ENCODE measurements around the gene KATNBL1. TPM values are rescaled to one million over a fixed set of nuclear protein-coding genes. Genes with fewer than 3 reads are reported as not detected.
A peak's percentile ranks its signal among the peaks of the same experiment; 100 is the strongest.

The KATNBL1 gene, protein sequence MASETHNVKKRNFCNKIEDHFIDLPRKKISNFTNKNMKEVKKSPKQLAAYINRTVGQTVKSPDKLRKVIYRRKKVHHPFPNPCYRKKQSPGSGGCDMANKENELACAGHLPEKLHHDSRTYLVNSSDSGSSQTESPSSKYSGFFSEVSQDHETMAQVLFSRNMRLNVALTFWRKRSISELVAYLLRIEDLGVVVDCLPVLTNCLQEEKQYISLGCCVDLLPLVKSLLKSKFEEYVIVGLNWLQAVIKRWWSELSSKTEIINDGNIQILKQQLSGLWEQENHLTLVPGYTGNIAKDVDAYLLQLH
- 19.3 TPM for total RNA-seq
- long read RNA-seq, transcript KATNBL1-201 (10 exons, 2,723 nt) = major isoform, 9 of 13 reads
- long read RNA-seq, partial matches to known transcripts = 0 of 13 reads
- long read RNA-seq, other reads (novel, unspliced or antisense) = 3 of 13 reads

DNA sequence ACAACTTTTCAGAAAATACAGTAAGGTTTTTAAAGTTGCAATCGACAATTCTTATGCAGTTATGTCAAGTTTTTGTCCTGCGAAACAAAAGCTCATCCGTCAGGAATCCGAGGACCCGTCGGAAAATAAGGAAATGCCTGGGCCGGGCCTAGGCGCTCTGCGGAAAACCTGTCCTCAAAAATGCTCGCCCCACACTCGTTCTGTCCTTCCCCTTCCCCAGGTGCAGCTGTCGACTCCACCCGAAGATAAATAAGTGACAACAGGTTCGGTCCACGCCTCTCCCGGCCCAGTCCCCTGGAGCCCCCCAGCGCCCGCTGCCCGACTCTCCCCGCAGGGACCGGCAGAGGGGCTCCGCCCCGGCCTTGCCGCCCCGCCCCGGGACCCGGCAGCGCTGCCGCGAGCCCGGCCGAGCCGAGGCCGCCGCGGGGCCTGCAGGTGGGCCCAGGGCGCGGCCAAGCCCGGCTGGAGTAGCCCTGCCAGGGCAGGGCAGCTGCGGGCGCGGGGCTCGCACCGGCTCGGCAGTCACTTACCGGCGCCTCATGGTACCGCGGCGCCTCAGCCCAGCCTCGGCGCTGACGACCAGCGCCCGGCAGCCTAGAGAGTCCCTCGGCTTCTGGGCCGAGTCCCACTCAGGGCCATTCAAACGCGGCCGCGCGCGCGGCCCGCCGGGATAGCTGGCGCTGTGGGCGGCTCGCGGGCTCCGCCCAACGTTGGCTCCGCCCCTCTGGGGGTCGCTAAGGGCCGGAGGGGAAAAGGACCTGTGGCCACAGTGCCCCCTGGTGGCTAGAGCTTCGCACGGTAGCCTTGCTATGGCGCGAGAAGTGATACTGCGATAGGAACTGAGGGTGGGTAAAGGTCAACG lies at the start of gene KATNBL1:
TSS of gene KATNBL1 (minus strand) at position 676 of the 862 bp plus-strand sequence. CDS start 46,420 bp downstream, outside the sequence.
- ATAC-seq = peak; percentile 100
- DNase-seq (ENCODE audit: missing footprints) = peak; percentile 98
- intact Hi-C loops (cut with DNase I) = loop anchor here (1.0 to 10.0 kb wide), 2 partner anchors 147 to 775 kb away; partner anchors contain the start of gene ZNF770

DNA sequence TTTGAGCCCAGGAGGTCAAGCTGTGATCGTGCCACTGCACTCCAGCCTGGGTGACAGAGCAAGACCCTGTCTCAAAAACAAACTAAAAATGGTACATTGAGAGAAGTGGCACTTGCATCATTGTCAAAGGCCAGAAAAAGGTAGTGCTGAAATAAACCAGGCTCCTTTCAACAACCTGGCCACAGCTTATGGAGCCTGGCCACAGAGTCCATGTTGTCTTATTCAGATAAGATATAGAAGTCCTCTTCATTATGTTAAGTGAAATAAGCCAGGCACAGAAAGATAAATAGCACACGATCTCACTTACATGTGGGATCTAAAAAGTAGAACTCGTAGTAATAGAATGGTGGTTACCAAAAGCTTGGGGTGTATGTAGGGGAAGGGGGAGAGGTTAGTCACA lies 49.7 kb upstream of the KATNBL1 start:
- ATAC-seq (peak; percentile 91), DNase-seq (ENCODE audit: missing footprints) (no peak)
- intact Hi-C loops (cut with DNase I) = loop anchor here (5.0 kb wide), 1 partner anchor 78 kb away; the partner anchor contains the start of gene SLC12A6

DNA sequence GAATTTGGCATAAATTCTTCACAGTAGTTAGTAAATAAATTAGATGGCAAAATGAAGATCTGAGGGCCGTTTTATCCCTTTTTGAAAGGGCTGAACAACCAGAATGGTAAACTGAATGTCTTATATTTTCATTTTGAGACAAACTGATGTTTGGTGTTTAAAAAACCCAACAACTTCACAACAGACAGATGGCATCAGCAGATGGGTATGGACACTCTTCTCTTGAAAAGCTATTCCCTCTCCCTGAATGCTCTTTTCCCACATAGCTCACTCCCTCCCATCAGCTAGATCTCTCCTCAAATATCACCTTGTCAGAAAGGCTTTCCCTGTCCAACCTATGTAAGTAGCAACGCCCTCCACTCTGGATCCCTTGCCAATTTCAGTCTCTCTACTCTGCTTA lies 48.3 kb upstream of the KATNBL1 start:
- ATAC-seq = no peak
- no peak for DNase-seq (ENCODE audit: missing footprints)

DNA sequence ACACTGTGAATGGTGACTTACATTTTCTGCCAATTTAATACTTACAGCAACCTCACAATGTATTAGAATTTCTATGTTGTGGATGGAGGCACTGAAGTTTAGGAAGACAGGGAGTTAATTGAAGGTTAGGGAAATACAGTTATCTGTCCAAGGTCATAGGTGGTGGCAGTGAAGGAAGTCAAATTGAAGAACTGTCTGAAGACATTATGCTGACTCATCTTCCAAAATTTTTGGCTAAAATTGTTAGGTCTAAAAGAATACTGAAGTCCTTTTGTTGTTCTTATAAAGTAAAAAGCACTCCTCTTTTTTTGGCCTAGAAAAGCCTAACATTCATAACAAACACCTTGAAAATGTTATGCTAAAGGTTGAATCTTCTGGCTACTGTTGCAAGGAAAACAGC lies 42.6 kb upstream of the KATNBL1 start:
- intact Hi-C loops (cut with DNase I) = no loop called here
- ATAC-seq = no peak
- no peak for DNase-seq (ENCODE audit: missing footprints)

More for the DNA sequence above, 48.3 kb upstream of the KATNBL1 start:
- intact Hi-C loops (cut with DNase I) = loop anchor here (5.0 kb wide), 1 partner anchor 79 kb away; the partner anchor contains the start of gene SLC12A6

DNA sequence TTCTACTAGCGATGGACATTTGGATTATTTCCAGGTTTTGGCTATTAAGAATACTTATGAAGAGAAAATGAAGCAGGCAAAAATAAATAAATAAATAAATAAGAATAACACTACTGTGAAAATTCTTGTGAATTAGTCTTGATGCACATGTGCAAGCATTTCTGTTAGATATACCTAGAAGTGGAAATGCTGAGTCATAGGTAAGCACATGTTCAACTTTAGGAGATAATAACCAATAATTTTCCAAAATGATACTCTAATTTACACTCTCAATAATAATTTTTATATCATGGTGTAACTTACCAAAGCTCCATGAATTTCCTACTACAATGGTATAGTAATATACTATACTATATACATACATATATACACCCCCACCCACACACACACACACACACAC lies 38.3 kb upstream of the KATNBL1 start:
- DNase-seq (ENCODE audit: missing footprints) (no peak), ATAC-seq (no peak)
- intact Hi-C loops (cut with DNase I) = no loop called here

DNA sequence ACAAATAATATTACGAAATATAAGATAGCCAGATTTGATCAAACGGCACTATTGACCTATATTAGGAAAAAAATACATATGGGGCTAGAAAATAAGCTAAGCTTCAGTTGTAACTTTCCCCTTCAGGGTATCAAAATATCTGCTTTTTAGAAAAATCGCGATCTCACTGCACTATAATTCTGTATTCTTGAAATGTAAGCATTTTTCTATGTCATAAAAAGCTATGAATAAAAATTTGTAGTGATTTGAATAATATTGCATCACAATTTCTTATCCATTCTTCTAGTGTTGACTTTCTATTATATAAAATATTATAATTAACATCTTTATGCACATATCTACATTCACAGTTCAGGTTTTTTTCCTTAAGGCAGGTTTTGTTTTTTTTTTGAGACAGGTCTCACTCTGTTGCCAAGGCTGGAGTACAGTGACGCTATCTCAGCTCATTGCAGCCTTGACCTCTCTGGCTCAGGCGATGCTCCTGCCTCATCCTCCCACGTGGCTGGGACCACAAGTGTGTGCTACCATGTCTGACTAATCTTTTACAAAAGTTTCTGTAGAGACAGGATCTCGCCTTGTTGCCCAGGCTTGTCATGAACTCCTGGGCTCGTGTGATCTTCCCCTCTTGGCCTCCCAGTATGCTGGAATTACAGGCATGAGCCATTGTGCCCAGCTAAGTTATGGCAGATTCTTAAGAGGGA lies 36.5 kb upstream of the KATNBL1 start:
- no peak for ATAC-seq
- no peak for DNase-seq (ENCODE audit: missing footprints)
- intact Hi-C loops (cut with DNase I) = no loop called here

DNA sequence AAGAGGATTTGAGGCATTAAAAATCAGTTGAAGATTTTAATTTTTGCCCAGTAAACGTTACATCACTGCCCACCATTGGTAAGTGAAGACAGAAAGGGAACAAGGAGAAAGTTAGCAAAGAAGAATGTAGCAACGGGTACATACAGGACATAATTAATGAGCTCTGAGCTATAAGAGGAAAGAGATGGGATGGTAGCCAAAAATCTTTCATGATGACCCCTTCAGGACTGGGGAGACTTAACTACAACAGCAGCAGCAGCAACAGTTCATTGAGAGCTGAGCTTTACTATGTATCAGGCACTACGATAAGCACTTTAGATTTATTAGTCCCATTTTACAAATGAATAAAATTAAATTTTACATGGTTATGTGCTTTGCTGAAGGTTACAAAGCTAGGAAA lies 33.3 kb upstream of the KATNBL1 start:
- ATAC-seq (no peak), DNase-seq (ENCODE audit: missing footprints) (no peak)
- intact Hi-C loops (cut with DNase I) = no loop called here

DNA sequence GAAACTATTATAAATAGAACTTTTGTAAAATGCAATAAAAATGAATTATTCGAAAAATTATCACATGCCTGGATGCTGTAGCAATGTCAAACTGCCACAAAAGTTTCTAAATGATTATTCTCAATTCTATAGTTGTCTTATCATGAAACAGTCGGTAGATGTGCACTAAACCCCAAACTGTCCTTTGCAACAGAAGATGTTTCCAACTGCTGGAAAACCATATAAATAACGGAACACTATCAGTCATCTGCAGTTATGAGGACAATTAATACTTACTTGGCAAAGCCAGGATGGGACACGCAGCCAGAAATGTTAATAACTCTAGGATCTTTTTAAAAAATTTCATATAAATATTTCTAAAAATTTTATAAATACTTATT lies 32.4 kb upstream of the KATNBL1 start:
- DNase-seq (ENCODE audit: missing footprints) (no peak), ATAC-seq (no peak)
- intact Hi-C loops (cut with DNase I) = no loop called here

DNA sequence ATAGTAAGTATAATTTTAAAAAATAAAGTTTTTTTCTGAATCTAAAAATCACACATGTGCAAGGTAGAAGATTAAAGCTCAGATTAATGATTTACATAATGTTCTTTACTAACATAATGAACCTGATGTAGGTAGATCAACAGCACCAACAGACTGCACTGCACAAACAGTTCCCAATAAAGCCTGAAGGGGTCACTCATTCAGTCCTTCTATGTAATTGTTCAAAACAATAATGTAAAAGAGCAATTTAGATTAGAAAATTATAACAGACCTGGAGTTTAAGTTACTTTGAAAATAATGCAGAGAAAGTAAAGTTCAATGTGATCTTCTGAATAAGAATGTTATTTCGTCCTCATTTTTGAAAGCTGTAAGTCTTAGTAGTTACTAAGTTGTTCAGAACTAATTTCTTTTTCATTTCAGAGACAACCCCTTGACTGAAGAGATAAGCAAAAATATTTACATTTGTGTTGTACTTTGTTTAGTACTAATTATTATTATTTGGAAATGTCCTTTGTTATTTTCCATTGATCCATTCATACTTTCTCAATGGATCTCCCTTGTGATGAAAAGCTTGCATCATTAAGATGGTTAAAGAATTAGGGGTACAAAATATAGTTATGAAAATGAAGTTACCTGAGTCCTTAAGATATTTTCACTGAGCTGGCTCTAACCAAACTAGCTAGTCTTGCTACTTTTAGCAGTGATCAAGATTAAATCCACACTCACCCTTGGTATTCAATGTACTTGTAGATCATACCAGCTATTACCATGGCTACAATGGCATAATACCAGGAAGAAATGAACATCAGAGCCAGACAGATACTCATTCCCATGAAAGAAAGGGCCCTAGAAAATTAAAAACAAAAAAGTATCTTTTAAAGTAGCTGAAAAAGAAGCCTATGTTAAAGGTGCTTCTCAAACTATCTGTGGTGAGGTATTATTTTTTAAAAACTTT lies 31.8 kb upstream of the KATNBL1 start:
- ATAC-seq (no peak), DNase-seq (ENCODE audit: missing footprints) (no peak)
- intact Hi-C loops (cut with DNase I) = loop anchor here (1.0 to 2.0 kb wide), 2 partner anchors 101 to 126 kb away; partner anchors contain the start of genes LPCAT4, NOP10 and NUTM1

DNA sequence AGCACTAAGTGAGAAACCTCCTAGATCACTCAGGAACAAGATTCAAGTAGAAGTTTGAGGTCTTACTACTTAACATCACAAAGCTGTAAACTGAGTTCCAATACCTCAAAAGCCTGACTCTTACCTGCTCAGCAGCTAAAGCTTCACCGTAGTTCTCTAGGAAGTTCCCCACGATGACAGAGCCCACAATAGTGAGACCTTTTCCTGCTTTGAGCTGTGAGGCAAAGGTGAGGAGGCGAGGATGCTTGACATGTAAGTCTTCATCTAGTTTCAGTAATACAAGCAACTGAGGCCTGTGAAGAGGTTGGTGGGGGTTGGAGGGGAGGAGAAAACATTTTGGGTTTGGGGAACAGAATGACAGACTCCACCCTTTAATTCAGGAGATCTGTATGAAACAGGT lies 30.6 kb upstream of the KATNBL1 start:
- ATAC-seq = no peak
- intact Hi-C loops (cut with DNase I) = loop anchor here (2.0 kb wide), 1 partner anchor 102 kb away; the partner anchor contains the start of genes NOP10 and NUTM1
- DNase-seq (ENCODE audit: missing footprints) = no peak

DNA sequence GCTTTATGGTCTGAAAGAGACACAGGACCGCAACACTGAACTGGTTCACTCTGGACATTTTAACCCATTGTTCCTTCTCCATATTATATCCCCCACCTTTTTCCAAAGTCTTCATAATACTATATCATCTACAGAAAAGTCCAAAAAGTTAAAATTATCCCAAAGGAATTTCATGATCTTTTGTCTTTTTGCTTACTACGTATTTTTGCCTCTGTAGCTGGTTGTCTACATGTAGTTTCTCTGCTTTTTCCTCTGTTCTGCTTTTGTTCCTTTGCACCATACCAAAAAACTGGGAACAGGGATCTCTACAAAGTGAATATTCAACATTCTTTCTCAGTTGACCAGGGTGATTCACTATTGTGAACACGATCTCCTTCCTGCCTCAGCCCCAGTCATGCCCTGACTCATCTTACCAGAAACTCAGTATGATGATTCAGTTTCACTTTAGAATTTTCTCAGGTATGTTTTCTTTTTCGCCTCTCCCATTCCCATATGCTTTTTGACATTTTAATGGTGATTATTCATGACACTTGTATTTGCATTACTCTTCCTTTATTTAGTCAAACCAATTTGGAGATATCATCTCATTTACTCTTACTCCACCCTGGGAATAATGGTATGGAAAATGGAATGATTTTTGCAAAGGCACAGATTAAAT lies 29.4 kb upstream of the KATNBL1 start:
- ATAC-seq (no peak), DNase-seq (ENCODE audit: missing footprints) (no peak)
- intact Hi-C loops (cut with DNase I) = no loop called here

DNA sequence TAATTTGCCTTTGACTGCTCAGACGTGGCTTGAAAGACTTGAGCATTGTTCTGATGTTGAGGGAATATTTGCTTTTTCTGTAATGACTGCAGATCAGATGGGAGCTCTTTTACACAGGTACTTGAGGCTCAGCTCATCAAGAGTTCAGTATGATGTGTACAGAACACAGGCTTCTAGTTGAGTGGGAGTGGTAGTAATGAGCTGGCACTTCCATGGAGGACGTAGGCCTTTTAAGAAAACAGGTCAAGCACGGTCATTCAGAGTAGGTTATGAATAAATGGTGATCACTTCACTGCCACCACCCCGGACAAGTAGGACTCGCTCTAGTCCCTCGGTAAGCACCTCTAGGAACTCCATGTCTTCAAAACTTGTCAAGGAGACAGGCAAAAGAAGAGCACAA lies 23.7 kb upstream of the KATNBL1 start:
- DNase-seq (ENCODE audit: missing footprints) (no peak), ATAC-seq (no peak)
- intact Hi-C loops (cut with DNase I) = no loop called here

DNA sequence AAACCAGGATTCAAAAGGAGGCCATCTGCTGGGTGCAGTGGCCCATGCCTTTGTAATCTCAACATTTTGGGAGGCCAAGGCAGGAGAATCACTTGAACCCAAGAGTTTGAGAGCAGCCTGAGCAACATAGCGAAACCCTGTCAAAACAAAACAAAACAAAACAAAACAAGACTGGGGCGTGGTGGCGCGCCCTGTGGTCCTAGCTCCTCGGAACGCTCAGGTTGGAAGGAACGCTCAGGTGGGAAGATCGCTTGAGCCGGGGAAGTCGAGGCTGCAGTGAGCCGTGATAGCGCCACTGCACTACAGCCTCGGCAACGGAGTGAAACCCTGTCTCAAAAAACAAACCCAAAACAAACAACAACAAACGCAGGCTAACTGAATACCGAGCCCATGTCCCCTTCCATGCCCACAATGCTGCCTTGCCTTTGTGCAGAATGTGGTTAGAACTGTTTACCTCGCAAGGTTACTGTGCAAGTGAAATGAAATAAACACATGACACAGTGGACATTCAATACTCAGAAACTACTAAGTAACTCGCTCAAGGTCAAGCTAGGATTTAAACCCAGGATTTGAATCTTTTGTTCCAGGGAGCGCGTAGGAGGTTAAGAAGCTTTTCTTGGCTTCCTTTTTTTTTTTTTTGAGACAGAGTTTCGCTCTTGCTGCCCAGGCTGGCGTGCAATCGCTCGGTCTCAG lies 14.2 kb upstream of the KATNBL1 start:
- DNase-seq (ENCODE audit: missing footprints) = no peak
- ATAC-seq = no peak
- intact Hi-C loops (cut with DNase I) = loop anchor here (1.0 to 10.0 kb wide), 2 partner anchors 111 to 122 kb away; partner anchors contain the start of genes PGBD4 and SLC12A6

DNA sequence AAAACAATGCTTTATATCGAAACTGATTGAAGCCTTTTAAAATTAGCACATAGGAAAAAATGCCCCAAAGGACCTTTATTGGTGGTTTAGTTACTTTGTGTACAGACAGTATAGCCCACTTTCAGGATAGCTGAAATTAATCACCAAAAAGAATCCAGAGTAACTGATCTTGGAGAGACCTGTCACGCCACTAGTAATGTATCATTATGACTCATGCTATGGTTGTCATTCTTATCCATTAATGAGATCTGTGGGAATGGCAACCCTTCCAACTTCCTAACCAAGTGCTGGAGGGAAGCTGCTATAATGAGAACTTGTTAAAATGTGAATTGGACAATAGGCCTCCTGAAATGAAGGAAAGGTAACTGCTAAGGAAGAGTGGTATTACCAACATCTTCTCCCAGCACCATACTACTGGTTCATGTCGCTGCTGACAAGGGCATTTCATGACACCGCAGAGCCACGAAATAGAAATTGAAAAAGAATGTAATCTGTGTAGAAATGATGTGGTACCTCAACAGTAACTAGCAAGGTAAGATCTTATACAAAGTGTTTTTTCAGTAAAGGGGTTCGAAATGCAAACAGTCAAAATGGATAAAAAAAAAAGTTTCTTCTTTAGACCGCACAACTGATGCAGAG lies 7.8 kb upstream of the KATNBL1 start:
- ATAC-seq (no peak), DNase-seq (ENCODE audit: missing footprints) (no peak)
- intact Hi-C loops (cut with DNase I) = loop anchor here (10.0 kb wide), 1 partner anchor 767 kb away; the partner anchor contains the start of gene ZNF770

DNA sequence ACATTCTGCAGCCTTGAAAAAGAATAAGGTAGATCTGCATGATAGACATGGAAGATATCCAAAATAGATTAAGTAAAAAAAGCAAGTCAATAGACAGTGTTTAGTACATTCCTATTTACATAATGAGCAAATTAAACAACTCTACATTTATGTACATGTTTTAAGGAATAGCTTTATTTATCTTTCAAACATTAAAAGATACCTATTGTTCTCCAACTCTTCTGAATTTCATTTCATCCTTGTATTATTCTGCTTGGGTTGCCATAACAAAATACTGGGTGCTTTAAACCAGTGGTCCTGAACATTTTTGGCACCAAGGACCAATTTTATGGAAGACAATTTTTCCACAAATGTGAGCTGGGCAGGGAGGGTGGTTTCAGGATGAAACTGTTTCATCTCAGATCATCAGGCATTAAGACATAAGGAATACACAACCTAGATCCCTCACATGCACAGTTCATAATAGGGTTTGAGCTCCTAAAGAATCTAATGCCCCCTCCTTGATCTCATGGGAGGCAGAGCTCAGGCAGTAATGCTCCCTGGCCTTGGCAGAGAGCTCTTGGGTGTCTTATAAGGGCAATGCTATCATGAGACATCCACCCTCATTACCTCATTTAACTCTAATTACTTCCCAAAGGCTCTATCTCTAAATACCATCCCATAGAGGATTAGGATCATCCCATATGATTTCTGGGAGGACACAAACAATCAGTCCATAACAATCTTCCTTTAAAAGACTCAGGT lies 6.8 kb upstream of the KATNBL1 start:
- DNase-seq (ENCODE audit: missing footprints) (no peak), ATAC-seq (no peak)
- intact Hi-C loops (cut with DNase I) = loop anchor here (10.0 kb wide), 1 partner anchor 768 kb away; the partner anchor contains the start of gene ZNF770
